CD14-positive monocyte (primary cell): ENCODE measurements around the gene RMND5A. TPM values are rescaled to one million over a fixed set of nuclear protein-coding genes. Genes with fewer than 3 reads are reported as not detected.

ENCODE experiments used
- DNase-seq, 3 donors: peaks; one replicate each; pipeline ENCODE4 v3.0.0-alpha.2; 2011 to 2022
- H2AFZ ChIP-seq: 2 replicates; pipeline ENCODE4 v1.6.0; 2012; ENCODE audit warnings: mild to moderate bottlenecking, low read depth, low read length, inconsistent platforms; ENCODE audit not compliant: insufficient read depth, poor library complexity, severe bottlenecking
- H3K27ac ChIP-seq, 2 donors: 1 replicate in 1 of 2; 2 replicates in 1 of 2; pipeline ENCODE4 v1.5.1; 2012 to 2013; ENCODE audit warnings: low read length in 2 of 2, control low read depth in 1 of 2, inconsistent platforms in 1 of 2, low read depth in 1 of 2, mild to moderate bottlenecking in 1 of 2
- H3K27me3 ChIP-seq, 2 donors: one replicate each; pipeline versions ENCODE4 v1.6.0 to v1.6.1; 2011 to 2013; ENCODE audit warnings: low read length in 2 of 2; ENCODE audit not compliant: control insufficient read depth in 2 of 2, insufficient read depth in 2 of 2
- H3K36me3 ChIP-seq, 2 donors: replicated peaks in 1 of 2; 1 replicate in 1 of 2; 2 replicates in 1 of 2; pipeline versions ENCODE4 v1.5.1 to v1.6.1; 2012 to 2013; ENCODE audit warnings: low read length in 2 of 2, control low read depth in 1 of 2, inconsistent platforms in 1 of 2, mild to moderate bottlenecking in 1 of 2; ENCODE audit not compliant: insufficient read depth in 2 of 2, control insufficient read depth in 1 of 2
- H3K4me1 ChIP-seq, 2 donors: 1 replicate in 1 of 2; 2 replicates in 1 of 2; pipeline versions ENCODE4 v1.5.1 to v1.6.1; 2012 to 2013; ENCODE audit warnings: low read length in 2 of 2, control low read depth in 1 of 2, inconsistent platforms in 1 of 2, mild to moderate bottlenecking in 1 of 2, moderate library complexity in 1 of 2; ENCODE audit not compliant: insufficient read depth in 2 of 2, control insufficient read depth in 1 of 2
- H3K4me2 ChIP-seq: replicated peaks from 2 replicates; pipeline ENCODE3; 2012; ENCODE audit warnings: low read length, moderate library complexity, mild to moderate bottlenecking; ENCODE audit not compliant: poor library complexity, severe bottlenecking; ENCODE audit errors: extremely low read depth
- H3K4me3 ChIP-seq, 3 experiments: fragments of 200-600 bp in 1 of 3; sonication (generic) in 1 of 3; replicated peaks in 1 of 3; 1 replicate in 2 of 3; 2 replicates in 1 of 3; pipeline ENCODE4 v1.5.1; 2011 to 2013; ENCODE audit warnings: low read length in 3 of 3, mild to moderate bottlenecking in 3 of 3, control low read depth in 2 of 3, low read depth in 2 of 3, inconsistent platforms in 1 of 3, moderate library complexity in 1 of 3
- H3K79me2 ChIP-seq: 2 replicates; pipeline ENCODE4 v1.6.0; 2012; ENCODE audit warnings: mild to moderate bottlenecking, control low read depth, inconsistent platforms, low read length, moderate library complexity; ENCODE audit not compliant: insufficient read depth
- H3K9ac ChIP-seq: 2 replicates; pipeline ENCODE4 v1.6.0; 2017; ENCODE audit warnings: low read length, mild to moderate bottlenecking; ENCODE audit not compliant: insufficient read depth, poor library complexity, severe bottlenecking
- H3K9me3 ChIP-seq, 2 donors: replicated peaks in 1 of 2; 1 replicate in 1 of 2; 2 replicates in 1 of 2; pipeline versions ENCODE4 v1.5.1 to v1.6.1; 2012 to 2013; ENCODE audit warnings: low read length in 2 of 2, control low read depth in 1 of 2; ENCODE audit not compliant: control insufficient read depth in 1 of 2, insufficient read depth in 1 of 2
- H4K20me1 ChIP-seq: 2 replicates; pipeline ENCODE4 v1.6.0; 2012; ENCODE audit warnings: mild to moderate bottlenecking, low read length, control low read depth, moderate library complexity; ENCODE audit not compliant: insufficient read depth
- H3K27ac Mint-ChIP-seq, 7 donors: one replicate each; pipeline ENCODE4 v1.8.0; 2020; ENCODE audit warnings: mild to moderate bottlenecking in 7 of 7, mixed read lengths in 7 of 7, moderate library complexity in 6 of 7, inconsistent platforms in 2 of 7
- H3K27me3 Mint-ChIP-seq, 3 donors: one replicate each; pipeline ENCODE4 v1.8.0; 2021 to 2022; ENCODE audit warnings: low read depth in 3 of 3, mild to moderate bottlenecking in 3 of 3, mixed read lengths in 3 of 3, moderate library complexity in 3 of 3, inconsistent platforms in 1 of 3
- H3K36me3 Mint-ChIP-seq, 2 donors: one replicate each; pipeline ENCODE4 v1.8.0; 2020; ENCODE audit warnings: mixed read lengths in 2 of 2, inconsistent platforms in 1 of 2, mild to moderate bottlenecking in 1 of 2
- H3K4me1 Mint-ChIP-seq: one replicate; pipeline ENCODE4 v1.8.0; 2020; ENCODE audit warnings: mild to moderate bottlenecking, mixed read lengths
- H3K4me3 Mint-ChIP-seq, 2 donors: one replicate each; pipeline ENCODE4 v1.8.0; 2020; ENCODE audit warnings: mild to moderate bottlenecking in 2 of 2, mixed read lengths in 2 of 2, moderate library complexity in 1 of 2
- H3K9me3 Mint-ChIP-seq, 7 donors: one replicate each; pipeline ENCODE4 v1.8.0; 2020 to 2022; ENCODE audit warnings: mixed read lengths in 7 of 7, mild to moderate bottlenecking in 6 of 7, moderate library complexity in 6 of 7, inconsistent platforms in 2 of 7
- CTCF ChIP-seq: fragments of 200-600 bp; IDR thresholded peaks from one replicate; pipeline ENCODE4 v1.8.0; 2022; ENCODE audit warnings: antibody characterized with exemption, mild to moderate bottlenecking
- WGBS: methylation state at CpG from one replicate; pipeline ENCODE4 v1.1.5; 2013; ENCODE audit warnings: missing lambda C conversion rate; ENCODE audit not compliant: insufficient coverage; 5-methylcytosine and 5-hydroxymethylcytosine counted together
- intact Hi-C, 2 donors: fragments of 100-400 bp; cut with micrococcal nuclease; formaldehyde crosslinking; loops; one replicate each; pipeline versions ENCODE4 v1.15.0 to v1.15.1; 2023
- polyA plus RNA-seq, 3 donors: library from polyadenylated mRNA; depleted of rRNA in 1 of 3; unstranded in 2 of 3; stranded (reverse) in 1 of 3; fragments of 300-500 nt in 2 of 3; fragments of >200 nt in 1 of 3; fragmentation: Illumina TruSeq in 2 of 3; gene quantifications; 1 replicate in 2 of 3; 2 replicates in 1 of 3; pipeline ENCODE4 v1.2.3, GENCODE V29; 2012 to 2021

RMND5A gene
- polyA plus RNA-seq, 3 donors: 18.5 to 20.3 (median 18.9) TPM

DNA sequence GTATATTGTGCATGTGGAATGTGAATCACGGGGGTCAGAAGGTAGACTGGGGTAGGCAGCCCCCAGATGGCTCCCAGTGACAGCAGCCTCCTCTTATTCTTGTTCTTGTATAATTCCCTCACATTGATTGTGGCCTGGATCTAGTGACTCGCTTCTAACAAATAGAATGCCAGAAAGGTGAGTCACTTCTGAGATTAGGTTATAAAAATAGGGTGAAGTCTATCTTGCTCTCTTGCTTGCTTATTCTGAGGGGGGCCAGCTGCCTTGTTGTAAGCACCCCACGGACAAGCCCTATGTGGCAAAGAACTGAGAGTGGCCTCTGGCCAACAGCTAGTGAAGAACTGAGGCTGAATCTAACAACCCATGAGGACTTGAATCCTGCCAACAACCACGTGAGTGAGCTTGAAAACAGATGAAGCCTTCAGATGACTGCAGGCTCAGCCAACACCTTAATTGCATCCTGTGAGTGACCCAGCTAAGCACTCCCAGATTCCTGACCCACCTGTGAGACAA, 15.6 kb upstream of the RMND5A start:
- Mint-ChIP-seq H3K4me1 (no peaks in the 10 kb centered on the region), H3K27me3 (peaks cover 0 to 2% (median 1%) of the 10 kb centered on the region in 3 donors), H3K9me3 (peaks cover 0 to 18% (median 7%) of the 10 kb centered on the region in 7 donors), H3K27ac (no peak overlapping the region), H3K36me3 (no peaks in the 10 kb centered on the region), H3K4me3 (no peak overlapping the region)
- Histone ChIP-seq H3K9ac (no peak overlapping the region), H3K9me3 (no peaks in the 10 kb centered on the region), H3K27me3 (no peaks in the 10 kb centered on the region), H2AFZ (no peak overlapping the region), H3K4me1 (no peaks in the 10 kb centered on the region), H3K4me2 (no peak overlapping the region), H3K36me3 (no peaks in the 10 kb centered on the region), H3K79me2 (no peaks in the 10 kb centered on the region), H3K4me3 (no peak overlapping the region), H3K27ac (no peak overlapping the region), H4K20me1 (no peaks in the 10 kb centered on the region)
- DNase-seq: no peak
- 92% methylated on average over 2 of the region's 4 CpGs for WGBS
- intact Hi-C loops: no loop called here
- TF ChIP-seq CTCF: no peak

GRCh38 chr2:86706220-86706619, 13.9 kb upstream of the RMND5A start:
- H3K4me1 ChIP-seq: no peaks in the 10 kb centered on the region
- no peaks in the 10 kb centered on the region for H3K36me3 ChIP-seq
- no peak overlapping the region for H3K4me3 ChIP-seq
- Mint-ChIP-seq H3K27me3 (peaks cover 0 to 2% (median 1%) of the 10 kb centered on the region in 3 donors), H3K36me3 (no peaks in the 10 kb centered on the region), H3K27ac (no peak overlapping the region), H3K4me1 (no peaks in the 10 kb centered on the region), H3K9me3 (peaks cover 0 to 26% (median 16%) of the 10 kb centered on the region in 7 donors), H3K4me3 (no peak overlapping the region)
- H3K9me3 ChIP-seq: no peaks in the 10 kb centered on the region
- H3K79me2 ChIP-seq: no peaks in the 10 kb centered on the region
- no peak overlapping the region for H2AFZ ChIP-seq
- no peak overlapping the region for H3K4me2 ChIP-seq
- TF ChIP-seq CTCF: no peak
- no peaks in the 10 kb centered on the region for H4K20me1 ChIP-seq
- WGBS: 80% methylated on average over 1 of the region's 6 CpGs
- no peak overlapping the region for H3K9ac ChIP-seq
- intact Hi-C loops: no loop called here
- no peak overlapping the region for H3K27ac ChIP-seq
- no peak for DNase-seq
- no peaks in the 10 kb centered on the region for H3K27me3 ChIP-seq
